IMR-90 (cell line): ENCODE measurements around the gene FAM168A.

ENCODE experiments used
- CTCF ChIP-seq: conservative IDR thresholded peaks from 2 replicates; pipeline ENCODE4 v1.5.1; 2012; ENCODE audit warnings: mild to moderate bottlenecking, low read depth, low read length, improper control_type of control experiment
- ELK1 ChIP-seq: fragments of 150-350 bp; IDR thresholded peaks from 2 replicates; pipeline ENCODE4 v1.6.1; 2016; ENCODE audit warnings: low read depth, mild to moderate bottlenecking, low read length, moderate library complexity, borderline replicate concordance
- POLR2A ChIP-seq: IDR thresholded peaks from 2 replicates; pipeline ENCODE4 v1.6.1; 2012; ENCODE audit warnings: mild to moderate bottlenecking, low read depth, low read length
- RAD21 ChIP-seq: IDR thresholded peaks from 2 replicates; pipeline ENCODE4 v1.6.1; 2012; ENCODE audit warnings: low read length, improper control_type of control experiment
- SMC3 ChIP-seq: fragments of 150-350 bp; IDR thresholded peaks from 2 replicates; pipeline ENCODE4 v1.6.1; 2016; ENCODE audit warnings: low read depth, mild to moderate bottlenecking, antibody characterized with exemption, low read length, moderate library complexity

- TF ChIP-seq POLR2A = no peak
- no peak for TF ChIP-seq CTCF
- no peak for TF ChIP-seq ELK1
- TF ChIP-seq RAD21 = no peak
- no peak for TF ChIP-seq SMC3
Measured at GRCh38 chr11:73453562-73453961, 144.3 kb downstream of the FAM168A start.
